ENCODE results near the gene PODXL.

DNA sequence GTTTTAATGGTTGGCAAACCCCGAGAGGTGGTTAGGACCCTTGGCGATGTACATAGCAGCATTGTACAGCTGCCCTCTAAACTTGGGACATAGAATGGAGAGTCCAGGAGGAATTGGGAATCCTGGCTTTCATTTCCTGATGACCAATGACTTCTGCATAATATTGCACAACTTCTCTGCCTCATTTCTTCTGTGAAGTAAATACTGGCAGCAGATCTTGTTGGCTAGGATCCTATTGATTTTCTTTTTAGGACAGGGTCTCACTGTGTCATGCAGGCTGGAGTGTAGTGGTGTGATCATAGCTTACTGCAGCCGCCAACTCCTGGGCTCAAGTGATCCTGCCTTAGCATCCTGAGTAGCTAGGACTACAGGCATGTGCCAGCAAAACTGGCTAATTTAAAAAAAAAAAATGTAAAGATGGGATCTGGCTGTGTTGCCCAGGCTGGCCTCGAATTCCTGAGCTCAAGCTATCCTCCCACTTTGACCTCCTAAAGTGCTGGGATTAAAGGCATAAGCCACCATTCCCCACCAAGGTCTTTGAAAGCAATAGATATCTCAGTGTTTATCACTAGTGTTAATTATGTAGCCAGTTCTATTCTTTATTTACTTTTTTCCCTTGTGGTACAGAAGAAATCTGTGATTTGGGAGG, 58.1 kb downstream of the PODXL start:
- no peak for TF ChIP-seq CTCF (conservative IDR thresholded peaks at IDR 0.05; ENCODE audit: low read depth, low read length)
- TF ChIP-seq EZH2 (IDR thresholded peaks at IDR 0.05; ENCODE audit: low read length, unreplicated experiment): no peak
- no peak for TF ChIP-seq EZH2phosphoT487 (IDR thresholded peaks at IDR 0.05; ENCODE audit: borderline replicate concordance, low read length)
